Pancreas (tissue), 10 donors: ENCODE data around the gene DGKD. TPM values are rescaled to one million over a fixed set of nuclear protein-coding genes. Genes with fewer than 3 reads are reported as not detected.

Source experiments
- ATAC-seq, 4 donors: fragments of 200-7000 bp; cut with Tn5 transposase; one replicate each; pipeline versions ENCODE4 v1.8.0 to v1.9.1; 2020; ENCODE audit warnings: mild to moderate bottlenecking in 4 of 4, moderate library complexity in 4 of 4
- DNase-seq, 6 donors: peaks; one replicate each; pipeline ENCODE4 v3.0.0-alpha.2; 2020
- FAIRE-seq: peaks from 2 replicates; lab custom pipeline; 2012; peaks lifted over from hg19 to GRCh38; lab: Jason Lieb, UNC
- H3K27ac ChIP-seq, 4 donors: fragments of 200-600 bp; sonication (generic); 1 replicate in 3 of 4; 2 replicates in 1 of 4; pipeline versions ENCODE4 v1.5.0 to v1.8.0; 2020
- H3K27me3 ChIP-seq, 4 donors: fragments of 200-600 bp; one replicate each; pipeline ENCODE4 v1.8.0; 2021
- H3K36me3 ChIP-seq, 3 donors: fragments of 200-600 bp; sonication (generic) in 1 of 3; one replicate each; pipeline versions ENCODE4 v1.5.0 to v1.8.0; 2020 to 2021
- H3K4me1 ChIP-seq, 3 donors: fragments of 200-600 bp; one replicate each; pipeline ENCODE4 v1.8.0; 2021
- H3K4me3 ChIP-seq, 4 donors: fragments of 200-600 bp; sonication (generic) in 2 of 4; one replicate each; pipeline versions ENCODE4 v1.5.0 to v1.8.0; 2020 to 2021
- H3K9me3 ChIP-seq, 4 donors: fragments of 200-600 bp; one replicate each; pipeline ENCODE4 v1.8.0; 2021
- WGBS, 2 donors: extraction: QIAGEN DNeasy Blood & Tissue Kit; methylation state at CpG; one replicate each; pipeline ENCODE4 v1.1.7; 2013; 5-methylcytosine and 5-hydroxymethylcytosine counted together
- intact Hi-C, 3 donors: fragments of 100-400 bp; cut with DNase I; formaldehyde crosslinking; loops; one replicate each; pipeline versions ENCODE4 v1.11.1 to v1.14.2; 2022
- polyA plus RNA-seq, 2 donors: library from polyadenylated mRNA; stranded (reverse); fragments of 200-250 nt; gene quantifications; one replicate each; pipeline ENCODE4 v1.2.3, GENCODE V29; 2013
- total RNA-seq, 6 donors: library from RNA; stranded (reverse); fragmentation: NEBNext Ultra II Directional in 4 of 6; extraction: Animal tissue kit (Norgen Biotek cat#: 25700) in 4 of 6; gene quantifications; one replicate each; pipeline versions ENCODE4 v1.2.1 to v1.2.4, GENCODE V29; 2021 to 2023
- TF ChIP-seq, protein P1 (sequence below), 4 donors: fragments of 200-600 bp; sonication (generic) in 3 of 4; IDR thresholded peaks; one replicate each; pipeline versions ENCODE4 v1.5.0 to v1.8.0; 2021; ENCODE audit warnings: antibody characterized with exemption in 4 of 4
- donor health status: healthy with polysubstance abuse.
- donor health status: DM: no; HTN: no; CAD: no; lungs with moderate emphysema.
- donor health status: DM: no; HTN: no; CAD: no.
- donor health status: control.
- donor health status: control.
- donor health status: Bipolar disorder and iron deficiency.
- donor health status: DM: yes; HTN: yes; CAD: no.
- donor health status: DM: no; HTN: no; CAD: no.
- donor health status: DM: no; HTN: no; CAD: no.
- donor health status: DM: yes; HTN: yes; CAD: no.

The DGKD gene
- total and polyA plus RNA-seq, 8 donors = 6.7 to 16.3 (median 8.9) TPM

DNA sequence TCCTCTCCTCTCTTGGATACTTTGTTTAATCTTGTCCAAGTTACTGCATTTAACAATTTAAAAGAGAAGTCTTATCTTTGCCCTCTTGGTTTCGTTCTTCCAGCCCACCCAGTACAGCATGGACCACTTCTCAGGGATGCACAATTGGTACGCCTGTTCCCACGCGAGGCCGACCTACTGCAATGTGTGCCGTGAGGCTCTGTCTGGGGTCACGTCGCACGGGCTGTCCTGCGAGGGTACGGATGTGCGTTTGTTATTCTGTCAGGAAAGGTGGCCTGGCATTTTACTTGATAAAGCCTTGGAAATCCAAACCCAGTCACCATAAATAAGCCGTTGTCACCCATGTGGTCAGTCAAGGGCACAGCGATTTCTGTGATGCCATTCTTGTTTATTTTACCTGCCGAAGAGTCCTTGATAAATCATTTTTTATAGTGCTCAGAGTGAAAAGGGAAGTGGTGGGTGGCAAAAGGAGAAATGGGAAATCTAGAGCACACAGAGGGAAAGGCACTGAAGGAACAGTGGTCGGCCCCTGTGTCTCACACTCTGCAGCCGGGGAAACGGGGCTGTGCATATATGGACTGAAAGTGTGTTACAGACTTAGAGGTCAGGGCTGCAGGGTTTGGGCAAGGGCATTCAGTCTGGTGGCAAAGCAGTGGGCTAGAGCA is 80.5 kb downstream of the DGKD start:
- Histone ChIP-seq H3K27ac (no peak overlapping the region), H3K36me3 (no peaks in the 10 kb centered on the region), H3K4me1 (no peaks in the 10 kb centered on the region), H3K9me3 (no peaks in the 10 kb centered on the region), H3K4me3 (no peak overlapping the region), H3K27me3 (no peaks in the 10 kb centered on the region)
- FAIRE-seq = no peak
- TF ChIP-seq, protein P1, sequence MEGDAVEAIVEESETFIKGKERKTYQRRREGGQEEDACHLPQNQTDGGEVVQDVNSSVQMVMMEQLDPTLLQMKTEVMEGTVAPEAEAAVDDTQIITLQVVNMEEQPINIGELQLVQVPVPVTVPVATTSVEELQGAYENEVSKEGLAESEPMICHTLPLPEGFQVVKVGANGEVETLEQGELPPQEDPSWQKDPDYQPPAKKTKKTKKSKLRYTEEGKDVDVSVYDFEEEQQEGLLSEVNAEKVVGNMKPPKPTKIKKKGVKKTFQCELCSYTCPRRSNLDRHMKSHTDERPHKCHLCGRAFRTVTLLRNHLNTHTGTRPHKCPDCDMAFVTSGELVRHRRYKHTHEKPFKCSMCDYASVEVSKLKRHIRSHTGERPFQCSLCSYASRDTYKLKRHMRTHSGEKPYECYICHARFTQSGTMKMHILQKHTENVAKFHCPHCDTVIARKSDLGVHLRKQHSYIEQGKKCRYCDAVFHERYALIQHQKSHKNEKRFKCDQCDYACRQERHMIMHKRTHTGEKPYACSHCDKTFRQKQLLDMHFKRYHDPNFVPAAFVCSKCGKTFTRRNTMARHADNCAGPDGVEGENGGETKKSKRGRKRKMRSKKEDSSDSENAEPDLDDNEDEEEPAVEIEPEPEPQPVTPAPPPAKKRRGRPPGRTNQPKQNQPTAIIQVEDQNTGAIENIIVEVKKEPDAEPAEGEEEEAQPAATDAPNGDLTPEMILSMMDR (IDR thresholded peaks at IDR 0.05) = no peak
- WGBS, 2 donors = 85 to 89% methylated on average over 18 of the region's 18 CpGs
- peak in 1 of 4 donors; percentile 17 for ATAC-seq
- intact Hi-C loops = no loop called here
- no peak for DNase-seq

DNA sequence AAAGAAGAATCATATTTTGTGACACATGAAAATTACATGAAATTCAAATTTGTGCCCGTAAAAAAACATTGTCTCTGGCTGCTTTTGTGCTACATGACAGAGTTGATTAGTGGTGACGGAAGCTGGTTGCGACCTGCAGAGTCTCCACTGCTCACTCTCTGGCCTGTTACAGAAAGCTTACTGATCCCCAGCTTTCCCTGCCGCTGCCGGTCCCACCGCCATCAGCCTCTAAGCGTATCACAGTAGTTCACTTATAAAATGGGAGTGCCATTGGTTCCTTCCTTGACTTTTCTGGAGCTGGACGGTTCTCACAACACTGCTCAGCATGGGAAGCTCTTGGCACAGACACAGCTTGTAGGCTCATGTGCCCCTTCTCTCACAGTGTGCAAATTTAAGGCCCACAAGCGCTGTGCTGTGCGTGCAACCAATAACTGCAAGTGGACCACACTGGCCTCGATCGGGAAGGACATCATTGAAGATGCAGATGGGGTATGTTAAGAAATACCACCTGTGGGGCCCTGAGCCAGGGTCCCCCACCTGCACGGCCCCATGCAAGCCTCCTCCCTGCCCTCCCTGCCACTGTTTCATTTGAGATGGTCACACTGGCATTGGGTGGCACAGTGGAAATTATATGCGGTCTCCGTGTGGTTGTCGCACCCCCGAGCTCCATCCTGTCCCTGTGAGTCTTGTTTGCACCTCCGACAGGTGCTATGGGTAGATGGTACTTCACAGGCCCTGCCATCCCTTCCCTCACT is 81.3 kb downstream of the DGKD start:
- TF ChIP-seq, protein P1 (IDR thresholded peaks at IDR 0.05) = no peak
- H3K27ac ChIP-seq = no peak overlapping the region
- no peaks in the 10 kb centered on the region for H3K27me3 ChIP-seq
- H3K36me3 ChIP-seq = no peaks in the 10 kb centered on the region
- 94 to 96% methylated on average over 18 of the region's 18 CpGs for WGBS, 2 donors
- FAIRE-seq (no peak), ATAC-seq (no peak), DNase-seq (no peak)
- H3K9me3 ChIP-seq = no peaks in the 10 kb centered on the region
- H3K4me3 ChIP-seq = no peak overlapping the region
- H3K4me1 ChIP-seq = no peaks in the 10 kb centered on the region
- intact Hi-C loops = no loop called here

DNA sequence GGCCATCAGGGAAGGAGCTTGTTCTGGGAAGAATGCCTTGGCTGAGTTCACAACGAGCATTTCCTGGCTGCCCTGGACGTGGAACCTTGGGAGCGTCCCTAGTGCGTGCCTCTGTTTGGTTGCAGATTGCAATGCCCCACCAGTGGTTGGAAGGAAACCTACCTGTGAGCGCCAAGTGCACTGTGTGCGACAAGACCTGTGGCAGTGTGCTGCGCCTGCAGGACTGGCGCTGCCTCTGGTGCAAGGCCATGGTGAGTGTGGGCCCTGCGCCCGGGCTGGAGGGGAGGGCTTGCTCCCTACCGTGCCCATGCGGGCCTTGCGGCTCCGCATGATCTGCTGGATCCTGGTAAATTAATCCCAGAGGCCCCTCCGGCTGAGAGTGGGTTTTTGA is 81.9 kb downstream of the DGKD start:
- H3K27ac ChIP-seq = no peak overlapping the region
- DNase-seq (no peak), FAIRE-seq (no peak), ATAC-seq (no peak)
- H3K27me3 ChIP-seq = no peaks in the 10 kb centered on the region
- H3K9me3 ChIP-seq = no peaks in the 10 kb centered on the region
- H3K4me3 ChIP-seq = no peak overlapping the region
- intact Hi-C loops = no loop called here
- WGBS, 2 donors = 93 to 94% methylated on average over 15 of the region's 15 CpGs
- H3K4me1 ChIP-seq = no peaks in the 10 kb centered on the region
- TF ChIP-seq, protein P1 (IDR thresholded peaks at IDR 0.05) = no peak
- H3K36me3 ChIP-seq = no peaks in the 10 kb centered on the region

DNA sequence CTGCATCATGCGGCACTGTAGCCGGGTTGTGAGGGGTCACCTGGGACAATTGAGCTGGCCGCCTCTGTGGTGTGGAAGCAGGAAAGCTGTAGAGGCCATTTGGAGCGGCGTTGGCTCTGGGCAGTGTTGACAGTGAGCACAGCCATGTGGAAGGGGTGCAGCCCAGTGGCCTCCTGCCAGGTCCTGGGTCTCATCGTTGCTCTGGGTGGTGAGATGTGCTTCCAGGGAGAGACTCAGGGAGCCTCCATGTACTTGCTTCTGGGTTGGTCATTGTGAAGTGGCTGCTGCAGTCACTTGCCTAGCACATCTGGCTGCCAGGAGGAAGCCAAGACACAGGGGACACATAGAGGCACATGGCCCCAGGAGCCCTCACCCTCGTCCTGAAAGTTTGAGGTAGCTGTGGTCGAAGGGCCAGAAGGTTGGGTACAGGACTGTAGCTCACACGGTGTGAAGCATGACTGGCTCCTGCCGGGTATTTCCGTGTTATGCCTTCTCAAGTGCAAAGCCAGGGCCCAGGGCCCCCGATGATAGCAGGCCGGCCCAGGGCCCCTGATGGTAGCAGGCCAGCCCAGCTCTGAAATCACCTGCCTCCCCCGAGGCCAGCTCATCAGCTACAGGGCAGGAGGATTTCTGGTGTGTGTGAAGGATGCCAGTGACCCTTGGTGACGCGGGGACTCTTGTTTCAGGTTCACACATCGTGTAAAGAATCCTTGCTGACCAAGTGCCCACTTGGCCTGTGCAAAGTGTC is 82.6 kb downstream of the DGKD start:
- FAIRE-seq = no peak
- TF ChIP-seq, protein P1 (IDR thresholded peaks at IDR 0.05) = no peak
- WGBS, 2 donors = 93 to 95% methylated on average over 17 of the region's 17 CpGs
- no peaks in the 10 kb centered on the region for H3K4me1 ChIP-seq
- H3K27ac ChIP-seq = no peak overlapping the region
- ATAC-seq = no peak
- no peaks in the 10 kb centered on the region for H3K27me3 ChIP-seq
- no peak overlapping the region for H3K4me3 ChIP-seq
- DNase-seq = no peak
- H3K36me3 ChIP-seq = no peaks in the 10 kb centered on the region
- intact Hi-C loops = no loop called here
- H3K9me3 ChIP-seq = no peaks in the 10 kb centered on the region
